C1 segment of cervical spinal cord (tissue), 14 donors: ENCODE results near the gene SLC35F1.
A peak's percentile ranks its signal among the peaks of the same experiment; 100 is the strongest.
"Not testable (repeated sequence)": the region's sequence is repeated elsewhere in the genome, so short reads cannot be mapped to it uniquely, and the experiment has no call there.

ENCODE experiments used
- DNase-seq, 14 donors: peaks; one replicate each; lab custom pipeline; 2025; lab: John Stamatoyannopoulos, UW

The SLC35F1 gene

DNA sequence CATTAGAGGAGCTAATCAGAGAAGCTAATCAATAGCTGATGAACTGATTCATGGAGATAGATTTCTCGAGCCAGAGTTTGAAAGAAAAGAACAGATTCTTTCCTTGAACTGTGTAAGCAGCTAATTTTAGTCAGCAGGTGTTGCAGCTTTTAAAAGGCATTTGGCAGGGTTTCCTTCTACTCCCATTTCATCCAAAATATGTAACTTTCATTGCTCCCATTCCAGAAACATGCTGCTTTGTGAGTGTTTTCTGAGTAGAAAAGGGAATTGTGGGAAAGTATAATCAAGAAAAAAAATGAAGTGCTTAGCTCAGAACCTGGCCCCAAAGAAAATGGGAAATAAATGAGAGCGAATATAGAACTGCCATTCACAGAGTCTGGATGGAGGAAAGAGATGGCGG, 20.8 kb downstream of the SLC35F1 start:
- no peak for DNase-seq

GRCh38 chr6:117928833-117929232, 21.8 kb downstream of the SLC35F1 start:
- DNase-seq: no peak

DNA sequence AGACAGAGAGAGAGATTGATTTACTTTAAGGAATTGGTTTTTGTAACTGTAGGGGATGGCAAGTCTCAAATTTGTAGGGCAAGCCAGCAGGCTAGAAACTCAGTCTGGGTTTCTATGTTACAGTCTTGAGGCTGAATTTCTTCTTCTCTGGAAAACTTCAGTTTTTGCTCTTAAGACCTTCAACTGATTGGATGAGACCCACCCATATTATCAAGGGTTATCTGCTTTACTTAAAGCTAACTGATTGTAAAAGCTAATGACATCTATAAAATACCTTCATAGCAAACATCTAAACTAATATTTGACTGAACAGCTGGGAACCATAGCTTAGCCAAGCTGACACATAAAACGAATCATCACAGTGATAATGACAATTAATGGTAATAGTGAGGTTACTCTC, 22.4 kb downstream of the SLC35F1 start:
- DNase-seq: no peak

- DNase-seq: no peak
Measured at GRCh38 chr6:117930645-117931044, 23.6 kb downstream of the SLC35F1 start.

GRCh38 chr6:117932001-117932400, 24.9 kb downstream of the SLC35F1 start:
- DNase-seq: no peak

DNA sequence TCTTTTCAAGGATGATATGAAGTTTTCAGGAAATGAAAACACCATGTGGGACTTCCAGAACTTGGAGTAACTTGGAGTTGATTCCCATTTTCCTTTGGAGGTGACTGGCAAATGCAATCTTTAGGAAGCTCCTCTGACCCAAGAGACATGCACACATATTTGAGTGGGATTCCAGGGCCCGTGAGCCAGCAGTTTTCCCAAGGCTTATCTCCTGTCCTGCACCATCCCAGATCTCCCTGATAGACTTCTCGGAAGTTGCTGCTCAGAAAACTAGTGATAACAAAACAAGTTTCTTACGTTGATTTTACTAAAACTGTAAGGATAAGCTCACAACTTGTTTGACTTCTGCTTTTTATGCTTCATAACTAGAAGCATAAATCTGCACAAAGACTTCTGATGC, 25.6 kb downstream of the SLC35F1 start:
- no peak for DNase-seq

DNA sequence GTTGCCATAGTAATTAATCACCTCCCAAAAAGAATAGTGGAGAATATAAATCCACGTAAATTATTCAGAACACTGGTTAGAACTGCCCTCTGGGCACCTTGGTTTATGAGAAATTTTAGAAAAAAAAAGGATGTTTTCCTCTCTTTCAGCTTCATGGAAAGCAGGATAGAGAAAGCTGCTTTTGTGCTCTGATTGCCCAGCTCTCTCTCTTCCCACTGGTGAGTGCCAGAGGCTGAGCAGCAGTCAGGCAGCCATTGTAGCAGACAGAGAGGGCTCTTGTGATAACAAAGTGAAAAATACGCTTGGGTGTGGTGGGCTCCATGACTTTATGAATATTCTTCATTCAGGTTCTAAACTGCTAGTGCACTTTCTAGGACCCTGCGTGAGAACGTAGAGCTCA, 26.4 kb downstream of the SLC35F1 start:
- DNase-seq: peak in 6 of 14 donors; percentile 3 to 28 (median 22)

GRCh38 chr6:117938311-117938995, 31.4 kb downstream of the SLC35F1 start:
- no peak for DNase-seq

DNA sequence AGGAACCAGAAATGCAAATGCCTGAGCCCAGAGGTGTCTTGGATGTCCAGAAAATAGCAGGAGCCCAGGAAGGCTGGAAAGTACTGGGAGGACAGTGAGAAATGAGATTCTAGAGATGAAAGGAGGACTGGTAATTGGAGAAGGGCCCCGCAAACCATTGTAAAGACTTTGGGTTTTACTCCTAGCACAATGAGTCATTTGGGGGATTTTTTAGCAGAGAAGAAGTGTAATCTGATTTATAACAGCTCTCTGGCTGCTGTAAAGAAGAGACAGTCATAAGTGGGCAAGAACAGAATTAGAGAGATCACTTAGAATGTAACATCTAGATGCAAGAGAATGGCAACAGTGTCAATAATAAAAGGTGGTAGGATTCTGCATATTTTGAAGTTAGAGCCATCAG, 40.2 kb downstream of the SLC35F1 start:
- DNase-seq: no peak

GRCh38 chr6:117951783-117952182, 44.7 kb downstream of the SLC35F1 start:
- peak in 1 of 14 donors; percentile 64 for DNase-seq

GRCh38 chr6:117955684-117956256, 48.7 kb downstream of the SLC35F1 start:
- DNase-seq: no peak

DNA sequence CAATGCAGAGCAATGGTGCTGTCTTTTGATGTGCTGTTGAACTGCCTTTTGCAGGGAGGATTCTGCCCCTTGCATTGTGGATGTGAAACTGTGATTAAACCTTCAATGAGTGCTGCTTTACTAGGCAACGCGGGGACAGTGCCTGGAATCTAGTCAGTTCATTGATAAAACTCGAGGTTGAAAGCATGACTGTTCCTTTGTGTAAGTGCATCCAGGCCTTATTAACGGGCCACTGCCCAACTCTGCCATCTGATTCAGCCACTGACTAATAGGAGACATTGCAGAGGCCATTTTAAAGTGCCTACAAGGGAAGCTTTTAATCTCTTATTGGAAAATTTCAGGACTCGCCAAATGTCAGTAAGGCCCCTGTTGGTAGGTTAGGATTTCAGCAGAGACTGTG, 49.3 kb downstream of the SLC35F1 start:
- DNase-seq: peak in 9 of 14 donors; percentile 8 to 69 (median 32)

DNA sequence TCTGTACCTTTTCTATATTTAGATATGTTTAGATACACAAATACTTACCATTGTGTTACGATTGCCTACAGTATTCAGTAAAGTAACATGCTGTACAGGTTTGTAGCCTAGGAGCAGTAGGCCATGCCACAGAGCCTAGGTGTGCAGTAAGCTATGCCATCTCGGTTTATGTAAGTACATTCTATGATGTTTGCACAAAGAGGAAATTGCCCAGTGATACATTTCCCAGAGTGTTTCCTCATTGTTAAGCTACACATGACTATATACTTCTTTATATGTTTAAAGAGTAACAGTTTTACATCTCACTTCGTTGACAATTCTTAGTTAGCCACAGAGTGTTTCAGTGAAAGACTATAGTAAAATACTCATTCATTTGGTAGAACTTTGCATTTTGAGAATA, 51.5 kb downstream of the SLC35F1 start:
- no peak for DNase-seq

DNA sequence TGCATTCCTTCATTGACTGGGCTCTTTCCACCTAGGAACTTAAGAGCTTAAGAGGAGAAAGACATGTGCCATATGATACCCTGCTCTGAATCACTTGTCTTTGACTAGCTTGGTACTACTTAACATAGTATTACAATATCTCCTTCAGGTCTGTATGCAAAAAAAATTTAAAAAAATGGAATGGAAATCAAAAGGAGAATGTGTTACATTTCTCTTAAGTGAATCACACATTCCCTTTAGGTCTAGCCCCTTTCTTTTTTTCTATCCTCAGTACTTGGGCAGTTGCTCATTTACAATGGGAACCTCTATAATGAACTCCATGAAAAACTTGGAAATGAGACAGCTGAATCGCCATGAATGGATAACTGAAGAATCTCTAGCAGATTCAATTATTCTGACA, 53.8 kb downstream of the SLC35F1 start:
- no peak for DNase-seq

- no peak for DNase-seq
Measured at GRCh38 chr6:117961301-117961700, 54.2 kb downstream of the SLC35F1 start.

- not testable (repeated sequence) for DNase-seq
Measured at GRCh38 chr6:117965763-117966162, 58.7 kb downstream of the SLC35F1 start.

- no peak for DNase-seq
Measured at GRCh38 chr6:117971637-117972036, 64.6 kb downstream of the SLC35F1 start.

- no peak for DNase-seq
Measured at GRCh38 chr6:117974914-117975627, 68.0 kb downstream of the SLC35F1 start.

- DNase-seq: peak in 1 of 14 donors; percentile 11
Measured at GRCh38 chr6:117976030-117976651, 69.1 kb downstream of the SLC35F1 start.

DNA sequence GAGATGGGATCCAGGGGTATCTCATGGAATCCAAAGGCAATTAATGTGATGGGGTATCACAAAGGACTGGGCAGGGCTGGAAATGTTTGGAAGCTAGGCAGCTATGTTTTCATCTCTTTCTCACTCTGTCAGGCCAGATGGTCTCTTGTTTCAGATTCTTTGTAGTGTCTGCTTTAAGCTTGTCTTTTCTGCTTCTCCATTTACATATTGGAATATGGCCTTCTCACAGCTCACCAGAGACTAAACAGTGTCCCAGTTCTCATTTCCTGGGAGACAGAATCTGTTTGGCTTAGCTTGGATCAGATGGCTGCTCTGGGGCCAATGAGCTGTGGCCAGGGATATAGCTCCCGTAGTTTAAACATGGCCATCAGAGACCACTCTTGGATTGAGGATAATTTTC, 78.9 kb downstream of the SLC35F1 start:
- no peak for DNase-seq

DNA sequence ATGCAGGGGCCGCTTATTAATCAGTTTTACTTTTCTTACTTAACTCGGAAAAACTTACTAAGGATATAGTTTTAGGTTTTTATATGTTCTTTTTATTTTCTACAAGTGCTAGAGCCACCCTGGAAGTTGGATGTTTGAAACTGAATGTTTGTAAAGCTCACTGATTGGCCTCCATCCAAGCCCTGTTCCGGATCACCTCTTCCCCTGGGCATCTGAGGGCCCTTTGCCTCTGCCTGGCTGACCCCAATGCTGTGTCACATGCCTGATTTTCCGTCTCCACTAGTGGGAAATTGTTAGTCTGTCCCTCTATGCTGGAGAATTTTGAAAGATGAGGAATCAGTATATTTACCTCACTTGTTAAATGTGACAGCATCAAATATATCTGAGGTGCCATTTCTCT, 79.3 kb downstream of the SLC35F1 start:
- no peak for DNase-seq

DNA sequence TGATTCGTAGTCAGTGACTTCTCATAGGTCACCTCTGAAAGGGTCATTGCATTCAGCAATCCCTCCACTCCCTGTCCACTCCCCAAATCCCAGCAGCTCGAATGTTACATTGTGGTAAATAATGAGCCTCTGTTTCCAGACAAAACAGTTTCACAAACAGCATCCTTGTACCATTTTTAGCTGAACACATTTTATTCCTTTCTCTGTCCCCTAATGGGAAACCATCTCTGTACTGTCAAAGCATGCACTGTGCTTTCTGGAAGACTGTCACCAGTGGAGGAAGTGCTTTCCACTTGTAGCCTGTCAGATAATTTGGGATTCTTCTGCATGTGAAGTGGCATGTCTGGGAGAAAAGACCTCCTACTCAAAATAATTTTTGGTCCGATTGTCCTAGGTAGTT, 82.0 kb downstream of the SLC35F1 start:
- peak in 3 of 14 donors; percentile 9 to 62 (median 19) for DNase-seq
